HEK293 (cell line): ENCODE measurements around the gene RDX.

Experiments
- CTCF ChIA-PET: fragments of 350-600 bp; formaldehyde crosslinking; extraction: SDS; loops from one replicate; lab custom pipeline; 2021; ENCODE audit warnings: antibody characterized with exemption; lab: Yijun Ruan, JAX
- POLR2A ChIA-PET: fragments of 300-600 bp; formaldehyde crosslinking; extraction: SDS; loops from one replicate; lab custom pipeline; 2020; ENCODE audit warnings: antibody characterized with exemption, inconsistent platforms; lab: Yijun Ruan, JAX
- H3K27ac ChIP-seq: fragments of 200-500 bp; sonication (Bioruptor generic); 2 replicates; pipeline ENCODE4 v1.5.1; 2014; ENCODE audit warnings: low read depth, low read length, control low read depth, inconsistent platforms; ENCODE audit errors: extremely low read depth
- H3K36me3 ChIP-seq, 2 experiments: fragments of 200-500 bp in 1 of 2; sonication (Bioruptor generic) in 1 of 2; 1 replicate in 1 of 2; 2 replicates in 1 of 2; pipeline ENCODE4 v1.5.1; 2014 to 2017; ENCODE audit warnings: inconsistent platforms in 2 of 2, low read length in 2 of 2; ENCODE audit not compliant: control insufficient read depth in 2 of 2, insufficient read depth in 1 of 2
- H3K4me1 ChIP-seq: fragments of 200-500 bp; sonication (Bioruptor generic); 2 replicates; pipeline ENCODE4 v1.5.1; 2014; ENCODE audit warnings: mild to moderate bottlenecking, low read length, inconsistent platforms; ENCODE audit not compliant: control insufficient read depth, insufficient read depth
- H3K4me3 ChIP-seq: 2 replicates; pipeline ENCODE4 v1.5.1; 2011; ENCODE audit warnings: low read depth, mild to moderate bottlenecking, control low read depth, low read length, moderate library complexity
- H3K9me3 ChIP-seq: fragments of 200-500 bp; sonication (Bioruptor generic); 2 replicates; pipeline ENCODE4 v1.5.1; 2014; ENCODE audit warnings: low read depth, low read length, inconsistent platforms; ENCODE audit not compliant: control insufficient read depth, insufficient read depth
- ATF2 ChIP-seq: fragments of 450-650 bp; formaldehyde crosslinking; IDR thresholded peaks from 2 replicates; pipeline ENCODE4 v1.5.1; 2016; ENCODE audit warnings: missing biosample characterization, missing genetic modification characterization, low read depth
- CTCF ChIP-seq: fragments of 450-650 bp; formaldehyde crosslinking; IDR thresholded peaks from 2 replicates; pipeline ENCODE4 v1.5.1; 2016; ENCODE audit warnings: missing biosample characterization, missing genetic modification characterization
- GLIS2 ChIP-seq: fragments of 450-650 bp; formaldehyde crosslinking; IDR thresholded peaks from 2 replicates; pipeline ENCODE4 v1.5.1; 2016; ENCODE audit warnings: missing biosample characterization, missing genetic modification characterization
- KLF10 ChIP-seq: fragments of 450-650 bp; IDR thresholded peaks from 2 replicates; pipeline ENCODE4 v1.5.1; 2018; ENCODE audit warnings: missing biosample characterization, mild to moderate bottlenecking, missing genetic modification characterization
- KLF9 ChIP-seq: fragments of 450-650 bp; formaldehyde crosslinking; IDR thresholded peaks from 2 replicates; pipeline ENCODE4 v1.5.1; 2016; ENCODE audit warnings: missing biosample characterization, missing genetic modification characterization, low read depth
- MZF1 ChIP-seq: fragments of 450-650 bp; formaldehyde crosslinking; IDR thresholded peaks from 2 replicates; pipeline ENCODE4 v1.5.1; 2017; ENCODE audit warnings: missing biosample characterization, missing genetic modification characterization, borderline replicate concordance
- SP7 ChIP-seq: fragments of 450-650 bp; formaldehyde crosslinking; IDR thresholded peaks from 2 replicates; pipeline ENCODE4 v1.5.1; 2016; ENCODE audit warnings: missing biosample characterization, missing genetic modification characterization
- ZFP3 ChIP-seq: fragments of 450-650 bp; formaldehyde crosslinking; IDR thresholded peaks from 2 replicates; pipeline ENCODE4 v1.5.1; 2016; ENCODE audit warnings: low read depth, missing biosample characterization, missing genetic modification characterization
- ZNF112 ChIP-seq: fragments of 450-650 bp; formaldehyde crosslinking; IDR thresholded peaks from 2 replicates; pipeline ENCODE4 v1.5.0; 2017; ENCODE audit warnings: missing biosample characterization, missing genetic modification characterization
- ZNF16 ChIP-seq: fragments of 450-650 bp; formaldehyde crosslinking; IDR thresholded peaks from 2 replicates; pipeline ENCODE4 v1.5.1; 2016; ENCODE audit warnings: low read depth, missing biosample characterization, missing genetic modification characterization
- ZNF174 ChIP-seq: fragments of 450-650 bp; formaldehyde crosslinking; IDR thresholded peaks from 2 replicates; pipeline ENCODE4 v1.5.0; 2017; ENCODE audit warnings: missing biosample characterization, mild to moderate bottlenecking, missing genetic modification characterization
- ZNF24 ChIP-seq: fragments of 450-650 bp; formaldehyde crosslinking; IDR thresholded peaks from 2 replicates; pipeline ENCODE4 v1.5.1; 2016; ENCODE audit warnings: missing biosample characterization, missing genetic modification characterization
- ZNF426 ChIP-seq: fragments of 450-650 bp; formaldehyde crosslinking; IDR thresholded peaks from 2 replicates; pipeline ENCODE4 v1.5.1; 2017; ENCODE audit warnings: missing biosample characterization, missing genetic modification characterization, mild to moderate bottlenecking, inconsistent platforms, moderate library complexity
- ZNF555 ChIP-seq: fragments of 450-650 bp; formaldehyde crosslinking; conservative IDR thresholded peaks from 2 replicates; pipeline ENCODE4 v1.5.1; 2017; ENCODE audit warnings: missing biosample characterization, mild to moderate bottlenecking, missing genetic modification characterization, inconsistent platforms
- TF ChIP-seq, protein P1 (sequence below): fragments of 450-650 bp; formaldehyde crosslinking; IDR thresholded peaks from 2 replicates; pipeline ENCODE4 v1.5.1; 2017; ENCODE audit warnings: missing biosample characterization, missing genetic modification characterization
- TF ChIP-seq, protein P2 (sequence below): fragments of 450-650 bp; formaldehyde crosslinking; conservative IDR thresholded peaks from 2 replicates; pipeline ENCODE4 v1.5.1; 2016; ENCODE audit warnings: low read depth, missing biosample characterization, missing genetic modification characterization

The RDX gene

DNA sequence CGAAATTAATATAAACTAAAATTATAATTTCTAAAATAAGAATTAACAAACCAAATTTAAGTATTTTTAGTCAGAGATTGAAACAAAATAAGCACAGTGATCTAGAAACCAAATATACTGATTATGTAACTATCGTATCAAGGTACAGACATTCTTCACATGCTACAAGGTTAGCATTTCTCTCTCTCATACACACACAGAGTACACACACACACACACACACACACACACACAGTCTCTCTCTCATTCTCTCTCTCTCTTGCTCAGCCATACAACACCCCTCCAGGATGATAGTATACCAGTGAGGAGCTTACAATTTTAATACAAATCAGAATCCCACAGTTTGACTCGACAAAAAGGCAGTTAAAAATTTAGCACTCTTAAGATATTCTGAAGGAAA lies 66.0 kb downstream of the RDX start:
- TF ChIP-seq, protein P1, sequence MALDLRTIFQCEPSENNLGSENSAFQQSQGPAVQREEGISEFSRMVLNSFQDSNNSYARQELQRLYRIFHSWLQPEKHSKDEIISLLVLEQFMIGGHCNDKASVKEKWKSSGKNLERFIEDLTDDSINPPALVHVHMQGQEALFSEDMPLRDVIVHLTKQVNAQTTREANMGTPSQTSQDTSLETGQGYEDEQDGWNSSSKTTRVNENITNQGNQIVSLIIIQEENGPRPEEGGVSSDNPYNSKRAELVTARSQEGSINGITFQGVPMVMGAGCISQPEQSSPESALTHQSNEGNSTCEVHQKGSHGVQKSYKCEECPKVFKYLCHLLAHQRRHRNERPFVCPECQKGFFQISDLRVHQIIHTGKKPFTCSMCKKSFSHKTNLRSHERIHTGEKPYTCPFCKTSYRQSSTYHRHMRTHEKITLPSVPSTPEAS (tag by site-specific recombination): peak; percentile 63; the same call in 1 of the 2 replicates
- TF ChIP-seq ZNF24 (tag by site-specific recombination): no peak
- Histone ChIP-seq H3K4me3 (no peak overlapping the region), H3K4me1 (no peaks in the 10 kb centered on the region), H3K9me3 (no peaks in the 10 kb centered on the region), H3K36me3 (peaks cover 21 to 75% of the 10 kb centered on the region in 2 experiments), H3K27ac (no peak overlapping the region)
- ChIA-PET CTCF (no interaction called here), POLR2A (no interaction called here)

DNA sequence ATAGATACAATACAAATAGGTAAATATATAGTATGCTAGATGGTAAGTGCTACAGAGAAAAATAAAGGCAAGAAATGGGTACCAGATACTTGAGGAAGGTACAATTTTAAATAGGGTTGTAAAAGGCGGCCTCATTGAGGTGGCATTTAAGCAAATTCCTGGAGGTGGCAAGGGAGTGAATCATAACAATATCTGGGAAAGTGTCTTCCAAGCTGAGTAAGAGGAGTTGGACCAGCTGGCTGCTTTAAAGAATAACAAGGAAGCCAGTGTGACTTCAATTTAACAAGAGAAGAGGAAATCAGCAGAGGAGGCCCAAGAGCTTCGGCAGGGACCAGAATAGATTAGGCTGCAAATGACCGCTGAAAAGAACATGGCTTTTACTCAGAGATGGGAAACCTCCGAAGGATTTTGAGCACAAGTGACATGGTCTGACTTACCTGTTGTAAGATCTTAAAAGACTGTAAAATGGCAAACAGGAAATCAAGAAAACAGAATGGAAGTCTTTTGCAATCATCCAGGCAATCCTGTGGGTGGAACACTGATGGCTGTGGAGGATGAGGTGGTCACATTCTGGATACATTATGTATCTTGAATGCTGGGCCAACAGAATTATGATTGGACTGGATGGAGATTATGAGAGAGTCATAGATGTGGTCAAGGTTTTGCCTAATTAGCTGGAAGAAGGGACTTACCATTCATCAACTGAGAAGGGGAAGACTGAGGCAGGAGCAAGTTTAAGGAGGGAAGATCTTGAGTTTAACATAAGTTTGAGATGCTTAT lies 77.2 kb downstream of the RDX start:
- Histone ChIP-seq H3K36me3 (peaks cover 0 to 10% of the 10 kb centered on the region in 2 experiments; a peak in 1 of 3 replicates), H3K9me3 (no peaks in the 10 kb centered on the region), H3K4me3 (no peak overlapping the region), H3K4me1 (no peaks in the 10 kb centered on the region), H3K27ac (no peak overlapping the region)
- TF ChIP-seq ZNF112 (tag by site-specific recombination) (no peak), KLF10 (tag by site-specific recombination) (no peak), ZNF555 (no peak), KLF9 (tag by site-specific recombination) (no peak), ZFP3 (tag by site-specific recombination) (no peak), ZNF16 (no peak)
- ChIA-PET CTCF (interaction anchor here (1.0 kb wide), 1 partner anchor 18 kb away, joined by 7 read pairs; no protein-coding TSS in a partner anchor), POLR2A (no interaction called here)

DNA sequence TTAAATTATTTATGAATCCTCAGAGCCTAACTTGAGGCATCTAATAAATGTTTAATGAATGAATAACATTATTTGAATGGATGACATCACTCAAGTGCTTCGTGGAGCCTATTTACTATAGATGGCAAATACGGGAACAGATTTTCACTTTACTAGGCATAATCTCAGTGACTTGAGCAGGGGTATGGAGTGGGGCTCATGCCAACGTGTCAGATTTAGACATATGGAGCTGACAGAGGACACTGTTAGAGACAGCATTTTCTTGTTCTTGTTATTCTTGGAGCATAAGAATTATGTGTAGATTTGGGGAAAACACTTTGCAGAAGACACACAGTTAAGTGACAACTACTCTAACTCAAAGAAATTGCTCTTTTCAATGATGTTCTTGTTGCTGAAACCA lies 78.5 kb downstream of the RDX start:
- H3K4me3 ChIP-seq: no peak overlapping the region
- H3K36me3 ChIP-seq: peaks cover 0 to 10% of the 10 kb centered on the region in 2 experiments; a peak in 1 of 3 replicates
- H3K27ac ChIP-seq: no peak overlapping the region
- POLR2A ChIA-PET: no interaction called here
- H3K9me3 ChIP-seq: no peaks in the 10 kb centered on the region
- CTCF ChIA-PET: interaction anchor here (1.0 kb wide), 1 partner anchor 17 kb away, joined by 7 read pairs; no protein-coding TSS in a partner anchor
- no peaks in the 10 kb centered on the region for H3K4me1 ChIP-seq
- TF ChIP-seq ATF2 (tag by site-specific recombination) (peak; percentile 26; the same call in 1 of the 2 replicates), ZNF426 (no peak), GLIS2 (tag by site-specific recombination) (no peak)

- H3K4me1 ChIP-seq: no peaks in the 10 kb centered on the region
- peaks cover 0 to 10% of the 10 kb centered on the region in 2 experiments; a peak in 1 of 3 replicates for H3K36me3 ChIP-seq
- POLR2A ChIA-PET: no interaction called here
- no peaks in the 10 kb centered on the region for H3K9me3 ChIP-seq
- H3K4me3 ChIP-seq: no peak overlapping the region
- CTCF ChIA-PET: no interaction called here
- H3K27ac ChIP-seq: no peak overlapping the region
- no peak for TF ChIP-seq MZF1
- TF ChIP-seq ZNF174 (tag by site-specific recombination): no peak
- no peak for TF ChIP-seq GLIS2 (tag by site-specific recombination)
- no peak for TF ChIP-seq CTCF
- TF ChIP-seq, protein P2, sequence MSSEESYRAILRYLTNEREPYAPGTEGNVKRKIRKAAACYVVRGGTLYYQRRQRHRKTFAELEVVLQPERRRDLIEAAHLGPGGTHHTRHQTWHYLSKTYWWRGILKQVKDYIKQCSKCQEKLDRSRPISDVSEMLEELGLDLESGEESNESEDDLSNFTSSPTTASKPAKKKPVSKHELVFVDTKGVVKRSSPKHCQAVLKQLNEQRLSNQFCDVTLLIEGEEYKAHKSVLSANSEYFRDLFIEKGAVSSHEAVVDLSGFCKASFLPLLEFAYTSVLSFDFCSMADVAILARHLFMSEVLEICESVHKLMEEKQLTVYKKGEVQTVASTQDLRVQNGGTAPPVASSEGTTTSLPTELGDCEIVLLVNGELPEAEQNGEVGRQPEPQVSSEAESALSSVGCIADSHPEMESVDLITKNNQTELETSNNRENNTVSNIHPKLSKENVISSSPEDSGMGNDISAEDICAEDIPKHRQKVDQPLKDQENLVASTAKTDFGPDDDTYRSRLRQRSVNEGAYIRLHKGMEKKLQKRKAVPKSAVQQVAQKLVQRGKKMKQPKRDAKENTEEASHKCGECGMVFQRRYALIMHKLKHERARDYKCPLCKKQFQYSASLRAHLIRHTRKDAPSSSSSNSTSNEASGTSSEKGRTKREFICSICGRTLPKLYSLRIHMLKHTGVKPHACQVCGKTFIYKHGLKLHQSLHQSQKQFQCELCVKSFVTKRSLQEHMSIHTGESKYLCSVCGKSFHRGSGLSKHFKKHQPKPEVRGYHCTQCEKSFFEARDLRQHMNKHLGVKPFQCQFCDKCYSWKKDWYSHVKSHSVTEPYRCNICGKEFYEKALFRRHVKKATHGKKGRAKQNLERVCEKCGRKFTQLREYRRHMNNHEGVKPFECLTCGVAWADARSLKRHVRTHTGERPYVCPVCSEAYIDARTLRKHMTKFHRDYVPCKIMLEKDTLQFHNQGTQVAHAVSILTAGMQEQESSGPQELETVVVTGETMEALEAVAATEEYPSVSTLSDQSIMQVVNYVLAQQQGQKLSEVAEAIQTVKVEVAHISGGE: no peak
- TF ChIP-seq SP7 (tag by site-specific recombination): no peak
Measured at GRCh38 chr11:110217223-110217877, 79.1 kb downstream of the RDX start.
